Measurements from ENCODE around the gene APOB. TPM values are rescaled to one million over a fixed set of nuclear protein-coding genes. Genes with fewer than 3 reads are reported as not detected.

The APOB gene
- polyA plus RNA-seq, 6 donors from 2014 or later = not detected

- H3K4me3 Mint-ChIP-seq = no peak overlapping the region
- H3K27me3 Mint-ChIP-seq = peaks cover 15 to 18% (median 16%) of the 10 kb centered on the region in 3 donors
- H3K36me3 Mint-ChIP-seq = no peaks in the 10 kb centered on the region
- no peaks in the 10 kb centered on the region for H3K4me1 Mint-ChIP-seq
- no peak for DNase-seq
- peaks cover 0 to 2% (median under 1%) of the 10 kb centered on the region in 7 donors for H3K9me3 Mint-ChIP-seq
- no peak overlapping the region for H3K27ac Mint-ChIP-seq
- ATAC-seq (ENCODE audit: low read depth in 2 of 2) = no peak
Measured at GRCh38 chr2:21013043-21013816, 30.6 kb downstream of the APOB start.

- Mint-ChIP-seq H3K27ac (no peak overlapping the region), H3K4me3 (no peak overlapping the region), H3K4me1 (no peaks in the 10 kb centered on the region), H3K36me3 (no peaks in the 10 kb centered on the region), H3K9me3 (peaks cover 0 to 3% (median 0%) of the 10 kb centered on the region in 7 donors), H3K27me3 (peaks cover 10 to 17% (median 16%) of the 10 kb centered on the region in 3 donors)
- ATAC-seq (ENCODE audit: low read depth in 2 of 2) (no peak), DNase-seq (no peak)
Measured at GRCh38 chr2:21012557-21012937, 31.3 kb downstream of the APOB start.

- Mint-ChIP-seq H3K36me3 (no peaks in the 10 kb centered on the region), H3K27ac (no peak overlapping the region), H3K27me3 (peaks cover 10 to 17% (median 16%) of the 10 kb centered on the region in 3 donors), H3K4me1 (no peaks in the 10 kb centered on the region), H3K9me3 (peaks cover 0 to 3% (median 0%) of the 10 kb centered on the region in 7 donors), H3K4me3 (no peak overlapping the region)
- ATAC-seq (ENCODE audit: low read depth in 2 of 2) = no peak
- no peak for DNase-seq
Measured at GRCh38 chr2:21011876-21012556, 31.9 kb downstream of the APOB start.

GRCh38 chr2:21011453-21011852 is 32.4 kb downstream of the APOB start:
- Mint-ChIP-seq H3K27me3 (peaks cover 15 to 22% (median 22%) of the 10 kb centered on the region in 3 donors), H3K27ac (no peak overlapping the region), H3K4me3 (no peak overlapping the region), H3K4me1 (no peaks in the 10 kb centered on the region), H3K36me3 (no peaks in the 10 kb centered on the region), H3K9me3 (peaks cover 0 to 3% (median 0%) of the 10 kb centered on the region in 7 donors)
- DNase-seq (no peak), ATAC-seq (ENCODE audit: low read depth in 2 of 2) (no peak)

GRCh38 chr2:21010813-21011439 is 32.9 kb downstream of the APOB start:
- Mint-ChIP-seq H3K36me3 (no peaks in the 10 kb centered on the region), H3K27ac (no peak overlapping the region), H3K9me3 (peaks cover 0 to 3% (median 0%) of the 10 kb centered on the region in 7 donors), H3K27me3 (peaks cover 18 to 26% (median 23%) of the 10 kb centered on the region in 3 donors), H3K4me3 (no peak overlapping the region), H3K4me1 (no peaks in the 10 kb centered on the region)
- DNase-seq (no peak), ATAC-seq (ENCODE audit: low read depth in 2 of 2) (no peak)

- no peak for ATAC-seq (ENCODE audit: low read depth in 2 of 2)
- no peaks in the 10 kb centered on the region for H3K36me3 Mint-ChIP-seq
- no peaks in the 10 kb centered on the region for H3K4me1 Mint-ChIP-seq
- peaks cover 0 to 3% (median 0%) of the 10 kb centered on the region in 7 donors for H3K9me3 Mint-ChIP-seq
- peaks cover 19 to 33% (median 24%) of the 10 kb centered on the region in 3 donors for H3K27me3 Mint-ChIP-seq
- H3K27ac Mint-ChIP-seq = no peak overlapping the region
- no peak overlapping the region for H3K4me3 Mint-ChIP-seq
- DNase-seq = no peak
Measured at GRCh38 chr2:21009662-21010225, 34.1 kb downstream of the APOB start.

GRCh38 chr2:21008790-21009661 is 34.8 kb downstream of the APOB start:
- no peaks in the 10 kb centered on the region for H3K36me3 Mint-ChIP-seq
- H3K27me3 Mint-ChIP-seq = peaks cover 19 to 33% (median 24%) of the 10 kb centered on the region in 3 donors
- no peaks in the 10 kb centered on the region for H3K4me1 Mint-ChIP-seq
- DNase-seq (no peak), ATAC-seq (ENCODE audit: low read depth in 2 of 2) (no peak)
- no peak overlapping the region for H3K27ac Mint-ChIP-seq
- peaks cover 0 to 3% (median 0%) of the 10 kb centered on the region in 7 donors for H3K9me3 Mint-ChIP-seq
- H3K4me3 Mint-ChIP-seq = no peak overlapping the region

- DNase-seq (no peak), ATAC-seq (ENCODE audit: low read depth in 2 of 2) (no peak)
- Mint-ChIP-seq H3K4me1 (no peaks in the 10 kb centered on the region), H3K9me3 (peaks cover 0 to 3% (median 0%) of the 10 kb centered on the region in 7 donors), H3K4me3 (no peak overlapping the region), H3K36me3 (no peaks in the 10 kb centered on the region), H3K27ac (peak overlapping the region in 1 of 6 donors; percentile 47), H3K27me3 (peaks cover 19 to 29% (median 24%) of the 10 kb centered on the region in 3 donors)
Measured at GRCh38 chr2:21008014-21008789, 35.7 kb downstream of the APOB start.

- H3K4me1 Mint-ChIP-seq = no peaks in the 10 kb centered on the region
- peaks cover 0 to 3% (median 0%) of the 10 kb centered on the region in 7 donors for H3K9me3 Mint-ChIP-seq
- no peak overlapping the region for H3K27ac Mint-ChIP-seq
- DNase-seq = no peak
- peaks cover 15 to 29% (median 24%) of the 10 kb centered on the region in 3 donors for H3K27me3 Mint-ChIP-seq
- ATAC-seq (ENCODE audit: low read depth in 2 of 2) = no peak
- no peaks in the 10 kb centered on the region for H3K36me3 Mint-ChIP-seq
- no peak overlapping the region for H3K4me3 Mint-ChIP-seq
Measured at GRCh38 chr2:21007129-21008013, 36.5 kb downstream of the APOB start.

GRCh38 chr2:21006423-21007128 is 37.3 kb downstream of the APOB start:
- no peak overlapping the region for H3K27ac Mint-ChIP-seq
- peaks cover 12 to 29% (median 25%) of the 10 kb centered on the region in 3 donors for H3K27me3 Mint-ChIP-seq
- ATAC-seq (ENCODE audit: low read depth in 2 of 2) = no peak
- H3K4me1 Mint-ChIP-seq = no peaks in the 10 kb centered on the region
- no peak overlapping the region for H3K4me3 Mint-ChIP-seq
- peaks cover 0 to 3% (median 0%) of the 10 kb centered on the region in 7 donors for H3K9me3 Mint-ChIP-seq
- no peaks in the 10 kb centered on the region for H3K36me3 Mint-ChIP-seq
- DNase-seq = no peak
